Small intestine (tissue), 7 donors: ENCODE data around the gene ECE1. TPM values are rescaled to one million over a fixed set of nuclear protein-coding genes. Genes with fewer than 3 reads are reported as not detected.

Experiments used
- DNase-seq, 2 donors: peaks; one replicate each; pipeline versions ENCODE4 v3.0.0 to v3.0.0-alpha.2; 2013
- FAIRE-seq: peaks from 2 replicates; lab custom pipeline; 2012; peaks lifted over from hg19 to GRCh38; lab: Jason Lieb, UNC
- H3K27ac ChIP-seq, 3 donors: one replicate each; pipeline ENCODE4 v1.5.1; 2013; ENCODE audit warnings: low read length in 2 of 3, mild to moderate bottlenecking in 2 of 3, control low read depth in 1 of 3, inconsistent platforms in 1 of 3, low read depth in 1 of 3, moderate library complexity in 1 of 3
- H3K27me3 ChIP-seq, 3 donors: one replicate each; pipeline ENCODE4 v1.6.1; 2013; ENCODE audit warnings: low read length in 3 of 3, inconsistent platforms in 1 of 3; ENCODE audit not compliant: control insufficient read depth in 3 of 3, insufficient read depth in 3 of 3
- H3K36me3 ChIP-seq, 3 donors: one replicate each; pipeline ENCODE4 v1.6.1; 2013; ENCODE audit warnings: low read length in 3 of 3, inconsistent platforms in 1 of 3, low read depth in 1 of 3, mild to moderate bottlenecking in 1 of 3, moderate library complexity in 1 of 3; ENCODE audit not compliant: control insufficient read depth in 3 of 3, insufficient read depth in 2 of 3
- H3K4me1 ChIP-seq, 3 donors: one replicate each; pipeline ENCODE4 v1.6.1; 2013; ENCODE audit warnings: low read length in 2 of 3, inconsistent platforms in 1 of 3, low read depth in 1 of 3, mild to moderate bottlenecking in 1 of 3, moderate library complexity in 1 of 3; ENCODE audit not compliant: control insufficient read depth in 3 of 3, insufficient read depth in 2 of 3
- H3K4me3 ChIP-seq, 3 donors: one replicate each; pipeline ENCODE4 v1.5.1; 2013; ENCODE audit warnings: low read length in 3 of 3, control low read depth in 1 of 3, inconsistent platforms in 1 of 3, low read depth in 1 of 3, mild to moderate bottlenecking in 1 of 3, moderate library complexity in 1 of 3
- H3K9me3 ChIP-seq, 2 donors: one replicate each; pipeline ENCODE4 v1.6.1; 2013; ENCODE audit warnings: low read depth in 1 of 2, low read length in 1 of 2; ENCODE audit not compliant: control insufficient read depth in 2 of 2, insufficient read depth in 1 of 2
- WGBS, 3 donors: extraction: QIAGEN DNeasy Blood & Tissue Kit; methylation state at CpG; one replicate each; pipeline ENCODE4 v1.1.7; 2013; 5-methylcytosine and 5-hydroxymethylcytosine counted together
- polyA plus RNA-seq, 4 donors: library from polyadenylated mRNA; stranded (reverse) in 3 of 4; unstranded in 1 of 4; fragments of 200-250 nt in 3 of 4; fragments of 120-200 nt in 1 of 4; gene quantifications; one replicate each; pipeline versions ENCODE4 v1.2.1 to v1.2.3, GENCODE V29; 2013
- donor health status: healthy with polysubstance abuse.
- donor health status: control.
- donor health status: control.
- donor health status: Bipolar disorder and iron deficiency.
- donor health status: healthy.

The ECE1 gene
- polyA plus RNA-seq, 4 donors = 20.8 to 68.9 (median 40.4) TPM

DNA sequence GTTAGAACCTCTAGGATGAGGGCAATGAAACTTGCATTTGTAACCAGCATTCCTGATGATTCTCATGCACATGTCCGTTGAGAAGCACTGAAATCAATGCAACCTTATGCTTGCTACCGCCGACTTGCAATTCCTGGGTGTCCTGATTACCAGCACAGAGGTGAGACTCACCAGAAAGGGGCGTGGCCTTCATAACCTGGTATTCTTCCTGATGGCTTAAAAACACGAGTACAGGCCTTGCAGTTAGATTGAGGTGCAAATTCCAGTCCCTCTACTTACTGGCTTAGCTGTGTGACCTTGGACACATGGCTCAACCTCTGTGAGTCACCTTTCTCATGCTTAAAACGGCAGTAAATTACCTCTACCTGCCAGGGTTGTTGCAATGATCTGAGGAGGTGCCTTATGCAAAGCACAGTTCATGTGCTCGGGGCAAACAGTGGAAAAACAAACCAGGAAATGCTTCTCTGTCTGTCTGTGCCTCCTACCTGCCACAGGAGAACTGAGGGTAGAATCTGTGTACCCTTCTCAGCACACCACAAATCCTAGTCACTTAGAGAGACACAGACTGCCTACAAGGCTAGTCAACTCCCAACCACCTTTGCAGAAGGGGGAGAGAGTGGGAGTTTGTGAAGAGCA, 39.1 kb upstream of the ECE1 start:
- H3K9me3 ChIP-seq = no peaks in the 10 kb centered on the region
- FAIRE-seq (no peak), DNase-seq (peak; percentile 95 to 99)
- WGBS, 3 donors = 16 to 49% (median 27%) methylated on average over 7 of the region's 7 CpGs
- H3K4me1 ChIP-seq = peaks cover 15 to 70% (median 20%) of the 10 kb centered on the region in 3 donors
- H3K4me3 ChIP-seq = no peak overlapping the region
- peak overlapping the region; percentile 82 to 98 (median 94) for H3K27ac ChIP-seq
- no peaks in the 10 kb centered on the region for H3K27me3 ChIP-seq
- H3K36me3 ChIP-seq = peaks cover 0 to 42% (median 0%) of the 10 kb centered on the region in 3 donors

DNA sequence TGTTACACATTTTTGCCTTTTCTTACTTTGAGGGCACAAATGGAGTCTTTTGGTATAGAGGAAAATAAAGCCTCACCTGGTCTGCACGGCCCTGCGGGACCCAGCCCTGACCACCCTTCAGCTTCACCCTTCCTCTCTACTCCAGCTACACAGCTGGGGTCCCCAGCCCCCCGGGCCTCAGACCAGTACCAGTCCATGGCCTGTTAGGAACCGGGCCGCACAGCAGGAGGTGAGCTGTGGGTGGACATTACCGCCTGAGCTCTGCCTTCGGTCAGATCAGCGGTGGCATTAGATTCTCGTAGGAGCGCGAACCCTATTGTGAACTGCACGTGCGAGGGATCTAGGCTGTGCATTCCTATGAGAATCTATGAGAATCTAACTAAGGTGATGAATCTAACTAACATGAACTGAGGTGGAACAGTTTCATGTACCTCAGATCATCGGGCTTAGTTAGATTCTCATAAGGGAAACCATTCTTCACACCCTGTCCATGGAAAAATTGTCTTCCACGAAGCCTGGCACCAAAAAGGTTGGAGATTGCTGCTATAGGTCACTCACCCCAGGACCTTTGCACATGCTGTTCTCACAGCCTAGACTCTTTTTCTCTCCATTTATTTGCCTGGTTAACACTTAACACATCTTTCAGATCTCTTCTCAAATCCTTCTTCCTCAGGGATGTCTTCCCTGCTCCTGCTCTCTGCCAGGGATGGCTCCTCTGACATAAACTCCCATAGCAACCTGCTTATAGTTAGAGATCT, 37.5 kb upstream of the ECE1 start:
- FAIRE-seq = no peak
- no peak overlapping the region for H3K4me3 ChIP-seq
- H3K4me1 ChIP-seq = peaks cover 12 to 74% (median 14%) of the 10 kb centered on the region in 3 donors
- H3K27me3 ChIP-seq = no peaks in the 10 kb centered on the region
- DNase-seq = no peak
- peaks cover 0 to 42% (median 0%) of the 10 kb centered on the region in 3 donors for H3K36me3 ChIP-seq
- WGBS, 3 donors = 93 to 94% (median 94%) methylated on average over 15 of the region's 15 CpGs
- H3K27ac ChIP-seq = no peak overlapping the region
- H3K9me3 ChIP-seq = no peaks in the 10 kb centered on the region

DNA sequence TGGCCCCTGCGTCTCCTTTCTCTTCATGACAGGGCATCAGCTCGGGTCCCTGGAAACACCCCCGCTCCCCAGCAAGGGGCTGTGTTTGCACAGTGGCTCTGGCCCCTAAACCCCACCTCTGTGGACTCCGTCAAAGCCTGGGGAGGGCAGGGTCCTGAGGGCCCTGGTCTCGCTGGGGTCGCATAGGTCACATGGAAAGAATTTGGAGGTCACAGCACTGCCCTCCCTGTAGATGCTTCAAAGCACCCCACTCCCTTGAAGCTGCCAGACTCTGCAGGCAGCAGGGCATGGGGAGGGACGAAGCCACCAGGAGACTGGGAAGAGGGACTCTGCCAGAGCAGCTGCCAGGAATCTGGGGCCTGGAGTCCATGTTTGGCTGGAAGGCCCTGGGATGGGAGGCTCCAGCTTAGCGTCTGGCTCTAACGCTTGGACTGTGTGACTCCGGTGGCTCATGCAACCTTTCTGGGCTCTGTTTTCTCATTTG, 36.6 kb upstream of the ECE1 start:
- no peak for DNase-seq
- no peak for FAIRE-seq
- Histone ChIP-seq H3K27ac (no peak overlapping the region), H3K9me3 (no peaks in the 10 kb centered on the region), H3K4me3 (no peak overlapping the region), H3K36me3 (peaks cover 0 to 42% (median 0%) of the 10 kb centered on the region in 3 donors), H3K4me1 (peaks cover 10 to 76% (median 11%) of the 10 kb centered on the region in 3 donors), H3K27me3 (no peaks in the 10 kb centered on the region)
- 67 to 87% (median 81%) methylated on average over 9 to 10 of the region's 10 CpGs for WGBS, 3 donors

DNA sequence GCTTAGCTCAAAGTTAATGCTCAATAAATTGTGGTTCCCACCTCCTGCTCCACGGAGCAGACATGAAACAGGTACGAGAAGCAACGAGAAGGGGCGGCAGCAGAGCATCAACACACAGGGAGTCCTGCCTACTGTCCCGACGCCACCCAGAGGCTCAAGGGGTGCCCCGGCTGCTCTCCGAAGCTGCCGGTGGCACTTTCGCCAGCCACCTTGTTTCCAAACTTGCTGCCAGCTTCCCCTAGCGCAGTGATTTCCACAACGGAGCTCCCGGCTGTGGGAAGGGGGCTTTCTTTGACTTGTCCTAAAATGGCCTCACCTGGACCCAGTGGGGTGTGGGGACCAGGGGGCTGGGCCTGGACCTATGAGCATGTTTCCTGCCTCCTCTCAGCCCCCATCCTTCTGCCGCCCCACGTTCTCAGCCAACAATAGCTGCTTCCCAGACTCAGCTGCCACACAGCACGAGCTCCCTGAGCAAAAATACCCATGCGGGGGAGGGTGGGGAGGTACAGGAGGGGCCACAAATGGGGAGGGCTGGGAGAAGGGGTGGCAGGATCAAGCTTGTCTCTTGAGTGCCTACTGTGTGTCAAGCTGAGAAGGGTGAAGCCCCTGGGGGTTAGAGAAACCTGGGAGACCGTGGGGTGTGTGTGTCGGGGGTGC, 35.6 kb upstream of the ECE1 start:
- 78 to 86% (median 80%) methylated on average over 19 of the region's 19 CpGs for WGBS, 3 donors
- DNase-seq (no peak), FAIRE-seq (no peak)
- Histone ChIP-seq H3K27ac (peak overlapping the region; percentile 87 to 94 (median 89)), H3K27me3 (no peaks in the 10 kb centered on the region), H3K4me1 (peaks cover 9 to 78% (median 10%) of the 10 kb centered on the region in 3 donors), H3K9me3 (no peaks in the 10 kb centered on the region), H3K4me3 (no peak overlapping the region), H3K36me3 (peaks cover 0 to 41% (median 0%) of the 10 kb centered on the region in 3 donors)

DNA sequence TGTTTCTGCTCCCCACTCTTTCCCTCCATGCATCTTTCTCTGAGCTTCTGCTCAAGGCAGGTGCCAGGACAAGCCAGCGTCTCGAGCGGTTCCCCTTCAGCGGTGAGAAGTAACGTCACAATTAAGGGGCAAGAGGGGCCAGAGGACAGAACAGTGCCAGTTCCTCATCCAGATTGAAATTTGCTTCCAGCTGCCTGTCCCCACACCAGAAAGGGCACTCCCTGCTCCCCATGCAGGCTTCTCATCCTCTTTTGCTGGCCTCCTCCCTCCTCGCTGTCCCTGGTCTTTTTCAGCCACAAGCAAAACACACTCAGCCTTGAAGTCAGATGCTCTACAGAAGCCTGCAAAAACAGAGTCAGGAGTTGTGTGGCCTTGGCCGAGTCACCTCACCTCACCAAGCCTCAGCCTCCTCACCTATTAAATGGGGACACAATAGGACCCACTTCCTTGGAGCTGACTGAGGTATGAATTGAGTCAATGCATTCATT, 35.0 kb upstream of the ECE1 start:
- Histone ChIP-seq H3K36me3 (peaks cover 0 to 41% (median 0%) of the 10 kb centered on the region in 3 donors), H3K27ac (peak overlapping the region; percentile 87 to 94 (median 89)), H3K4me3 (no peak overlapping the region)

DNA sequence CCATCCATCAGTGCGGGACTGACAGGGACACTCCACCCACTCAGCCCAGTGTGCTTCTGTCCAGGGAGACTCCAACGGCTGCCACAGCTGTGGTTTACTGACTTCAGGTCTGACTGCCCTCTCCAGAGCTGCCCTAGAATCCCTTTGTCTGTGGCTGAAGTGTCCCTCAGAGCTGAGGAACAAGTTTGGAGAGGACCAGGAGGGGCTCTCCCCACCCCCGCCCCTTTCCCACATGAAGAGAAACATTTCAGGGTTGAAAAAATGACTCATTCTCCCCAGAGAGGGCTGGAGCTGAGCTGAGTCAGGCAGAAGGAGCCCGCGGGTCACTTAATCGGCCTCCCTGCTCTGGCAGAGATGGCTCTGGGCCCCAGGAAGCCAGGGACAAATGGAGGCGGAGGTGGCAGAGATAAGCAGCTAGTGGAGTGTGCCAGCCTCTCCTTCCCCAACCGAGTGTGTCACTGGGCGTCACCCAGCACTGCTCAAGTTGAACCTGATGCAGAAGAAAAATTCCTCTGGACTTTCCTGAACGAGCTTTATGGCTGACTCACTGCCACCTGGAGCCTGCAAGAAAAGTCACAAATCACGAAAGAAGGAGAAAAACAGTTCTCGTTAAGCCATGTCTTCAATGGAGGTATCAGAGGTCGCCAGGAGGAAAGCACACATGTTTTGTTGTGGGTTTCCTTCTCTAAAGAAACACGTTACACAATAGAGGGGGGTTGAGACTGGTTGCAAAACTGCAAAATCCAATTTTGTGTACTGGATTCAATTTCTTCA, 34.3 kb upstream of the ECE1 start:
- WGBS, 3 donors = 10 to 12% (median 12%) methylated on average over 14 of the region's 14 CpGs
- FAIRE-seq = no peak
- peak; percentile 77 to 96 for DNase-seq

More for the DNA sequence above, 35.0 kb upstream of the ECE1 start:
- FAIRE-seq = no peak
- H3K27me3 ChIP-seq = no peaks in the 10 kb centered on the region
- H3K4me1 ChIP-seq = peaks cover 9 to 78% (median 10%) of the 10 kb centered on the region in 3 donors
- DNase-seq = no peak
- WGBS, 3 donors = 66 to 75% (median 66%) methylated on average over 7 of the region's 7 CpGs
- H3K9me3 ChIP-seq = no peaks in the 10 kb centered on the region

DNA sequence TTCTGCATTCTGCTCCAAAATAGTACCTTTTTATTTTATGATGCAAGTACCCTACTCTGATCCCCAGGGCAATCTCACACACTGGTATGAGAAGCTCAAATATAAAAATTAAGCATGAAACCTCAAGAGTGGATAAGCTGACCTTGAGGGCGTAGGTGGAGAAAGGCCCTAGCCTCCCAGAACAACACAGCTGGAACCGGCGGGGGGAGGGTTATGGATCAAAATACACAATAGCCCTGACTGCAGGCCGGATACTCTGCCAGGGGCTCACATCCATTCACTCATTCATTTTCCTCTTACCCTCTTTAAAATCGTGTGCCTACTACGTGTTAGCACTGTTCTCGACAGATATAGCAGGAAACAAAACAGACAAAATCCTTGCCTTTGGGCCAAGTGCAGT, 32.8 kb upstream of the ECE1 start:
- FAIRE-seq (no peak), DNase-seq (no peak)
- H3K36me3 ChIP-seq = peaks cover 0 to 42% (median 0%) of the 10 kb centered on the region in 3 donors
- no peak overlapping the region for H3K4me3 ChIP-seq
- H3K4me1 ChIP-seq = peaks cover 6 to 77% (median 8%) of the 10 kb centered on the region in 3 donors
- 54 to 72% (median 56%) methylated on average over 7 of the region's 7 CpGs for WGBS, 3 donors
- H3K27ac ChIP-seq = peak overlapping the region in 2 of 3 donors; percentile 25 to 36
- no peaks in the 10 kb centered on the region for H3K9me3 ChIP-seq
- H3K27me3 ChIP-seq = no peaks in the 10 kb centered on the region

More for the DNA sequence above, 34.3 kb upstream of the ECE1 start:
- Histone ChIP-seq H3K4me1 (peaks cover 8 to 78% (median 9%) of the 10 kb centered on the region in 3 donors), H3K4me3 (no peak overlapping the region), H3K27me3 (no peaks in the 10 kb centered on the region), H3K9me3 (no peaks in the 10 kb centered on the region), H3K36me3 (peaks cover 0 to 39% (median 0%) of the 10 kb centered on the region in 3 donors), H3K27ac (peak overlapping the region; percentile 87 to 94 (median 89))
